SIG-M5 treated with dmso at 0.1 percent for 504 hours (cell line): ENCODE results near the gene COA3.
"Not testable (repeated sequence)": the region's sequence is repeated elsewhere in the genome, so short reads cannot be mapped to it uniquely, and the experiment has no call there.

ENCODE experiments used
- DNase-seq: peaks from one replicate; lab custom pipeline; 2025; ENCODE audit not compliant: unreplicated experiment; lab: John Stamatoyannopoulos, UW

COA3 gene

GRCh38 chr17:42782166-42783061 lies 16.1 kb downstream of the COA3 start:
- DNase-seq, result no peak

- no peak for DNase-seq
Measured at GRCh38 chr17:42781639-42782165, 16.8 kb downstream of the COA3 start.

DNA sequence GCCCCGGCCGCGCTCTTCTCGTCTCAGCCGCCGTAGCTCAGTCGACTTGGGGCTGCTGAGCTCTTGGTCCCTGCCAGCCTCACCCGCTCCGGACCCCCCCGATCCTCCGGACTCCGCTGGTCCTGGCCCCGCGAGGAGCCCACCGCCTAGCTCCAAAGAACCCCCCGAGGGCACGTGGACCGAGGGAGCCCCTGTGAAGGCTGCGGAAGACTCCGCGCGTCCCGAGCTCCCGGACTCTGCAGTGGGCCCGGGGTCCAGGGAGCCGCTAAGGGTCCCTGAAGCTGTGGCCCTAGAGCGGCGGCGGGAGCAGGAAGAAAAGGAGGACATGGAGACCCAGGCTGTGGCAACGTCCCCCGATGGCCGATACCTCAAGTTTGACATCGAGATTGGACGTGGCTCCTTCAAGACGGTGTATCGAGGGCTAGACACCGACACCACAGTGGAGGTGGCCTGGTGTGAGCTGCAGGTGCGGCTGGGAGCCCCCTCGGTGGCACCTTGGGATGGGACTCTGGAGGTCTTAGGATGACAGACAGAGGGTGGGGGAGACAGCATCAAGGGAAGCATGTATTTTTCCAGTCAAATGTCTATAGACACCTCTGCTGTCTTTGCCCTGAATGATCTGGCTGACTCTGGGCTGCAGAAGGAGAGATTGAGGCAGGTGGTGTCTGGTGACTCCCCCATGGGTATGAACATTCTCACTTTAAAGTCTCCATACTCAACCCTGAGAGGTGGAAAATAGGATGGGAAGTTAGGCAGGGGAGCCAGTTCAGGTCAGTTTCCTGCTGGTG lies 17.5 kb downstream of the COA3 start:
- DNase-seq, result no peak

DNA sequence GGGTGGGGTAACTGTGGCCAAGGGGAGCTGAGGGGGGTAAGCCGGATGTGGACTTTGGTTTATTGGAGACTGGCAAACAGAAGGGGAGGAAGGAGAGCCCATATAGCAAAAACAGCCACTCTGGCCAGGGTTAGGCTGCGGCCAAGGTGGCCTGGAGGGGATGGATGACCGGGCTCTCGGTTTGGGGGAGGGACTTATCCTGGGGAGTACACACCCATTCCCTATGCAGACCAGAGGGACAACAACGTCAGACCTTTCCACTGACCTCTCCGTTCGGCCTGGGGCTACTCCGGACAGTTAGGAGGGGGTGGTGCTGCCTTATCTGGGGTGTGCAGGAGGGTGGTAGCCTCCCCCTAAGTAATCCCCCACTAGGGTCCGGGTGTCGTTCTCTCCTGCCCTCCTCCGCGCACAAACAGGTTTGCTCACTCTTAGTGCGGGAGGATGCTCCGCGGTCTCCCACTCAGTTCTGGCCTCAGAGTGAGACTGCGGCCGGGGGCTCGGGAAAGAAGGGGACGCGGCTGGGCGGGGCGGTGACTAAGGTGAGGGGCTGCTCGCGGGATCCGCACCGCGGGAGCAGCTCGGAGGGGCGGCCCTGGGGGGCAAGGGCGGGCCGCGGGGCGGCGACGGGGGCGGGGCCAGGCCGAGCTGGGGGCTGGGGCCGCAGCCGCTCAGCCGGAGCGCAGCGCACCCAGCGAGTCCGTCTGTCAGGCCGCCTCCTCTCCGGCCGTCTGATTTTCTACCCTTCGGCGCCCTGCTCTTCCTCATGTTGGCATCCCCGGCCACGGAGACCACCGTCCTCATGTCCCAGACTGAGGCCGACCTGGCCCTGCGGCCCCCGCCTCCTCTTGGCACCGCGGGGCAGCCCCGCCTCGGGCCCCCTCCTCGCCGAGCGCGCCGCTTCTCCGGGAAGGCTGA lies 18.3 kb downstream of the COA3 start, which contains the start of gene WNK4:
Gene WNK4 (plus strand): TSS at position 675 of the 915 bp plus-strand sequence. CDS start 89 bp downstream, at position 764.
- no peak for DNase-seq

- no peak for DNase-seq
Measured at GRCh38 chr17:42779304-42779935, 19.1 kb downstream of the COA3 start.

DNA sequence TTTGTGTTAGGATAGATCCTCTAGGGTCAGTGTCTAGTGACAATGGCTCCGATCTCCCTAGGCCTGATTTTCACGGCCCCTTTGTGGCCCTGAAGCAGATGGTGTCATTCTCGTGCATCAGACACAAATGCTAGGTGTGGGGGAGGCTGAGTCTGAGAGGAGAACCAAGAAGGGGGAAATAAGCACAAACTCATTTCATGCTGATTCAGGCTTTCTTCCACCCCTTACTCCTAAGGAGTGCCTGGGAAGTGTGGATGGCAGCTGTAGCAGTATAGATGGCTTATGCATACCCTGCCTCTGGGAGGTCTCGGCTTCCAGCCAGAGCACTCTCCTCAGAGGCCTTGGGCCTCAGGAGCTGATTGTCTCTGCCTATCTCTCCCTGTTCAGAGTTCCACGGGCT lies 19.9 kb downstream of the COA3 start:
- DNase-seq, result no peak

DNA sequence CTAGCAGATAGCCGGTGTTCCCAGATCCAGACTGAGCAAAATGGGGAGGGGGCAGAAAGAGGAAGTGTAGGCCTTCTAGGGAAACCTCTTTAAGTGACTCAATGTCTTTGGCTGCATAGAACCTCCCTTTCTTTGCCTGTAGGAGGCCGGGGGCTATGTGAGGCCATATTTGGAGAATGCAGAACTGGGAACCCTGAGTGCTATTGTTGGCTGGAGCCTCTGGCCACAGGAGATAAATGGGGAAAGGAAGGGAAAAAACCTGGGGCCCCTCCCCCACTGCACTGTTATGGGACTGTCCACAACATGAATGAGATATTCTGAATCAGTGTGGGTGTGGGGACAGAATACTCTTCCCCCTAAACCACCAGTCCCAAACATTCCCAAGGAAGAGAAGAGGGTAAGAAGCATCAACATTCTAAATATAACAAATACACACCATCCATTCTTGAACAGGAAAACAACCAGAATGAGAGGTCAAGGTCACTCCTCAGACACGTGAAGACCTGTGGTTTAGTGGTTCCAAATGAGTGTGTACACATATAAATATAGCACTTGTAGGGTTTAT lies 22.9 kb downstream of the COA3 start:
- peak; percentile 88 for DNase-seq

- DNase-seq, result no peak
Measured at GRCh38 chr17:42774066-42774745, 24.3 kb downstream of the COA3 start.

- DNase-seq, result peak; percentile 79
Measured at GRCh38 chr17:42773290-42774035, 25.0 kb downstream of the COA3 start, which contains the start of gene VPS25. VPS25 (plus strand) TSS chr17:42773449; CDS start chr17:42773476, 27 bp downstream.

DNA sequence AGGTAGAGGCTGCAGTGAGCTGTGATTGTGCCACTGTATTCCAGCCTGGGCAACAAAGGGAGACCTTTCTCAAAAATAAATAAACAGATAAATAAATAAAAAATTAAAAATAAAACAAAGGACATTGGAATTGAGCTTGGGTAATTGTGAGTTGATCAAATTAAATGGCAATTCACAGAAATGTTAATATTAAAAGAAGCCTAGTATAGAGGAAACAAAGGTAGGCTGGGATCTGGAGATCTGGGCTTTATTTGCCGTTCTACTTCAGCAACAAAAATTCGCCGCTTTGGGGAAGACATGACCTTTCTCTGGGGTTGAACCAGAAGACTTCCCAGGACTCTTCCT lies 25.6 kb downstream of the COA3 start:
- DNase-seq, result no peak

DNA sequence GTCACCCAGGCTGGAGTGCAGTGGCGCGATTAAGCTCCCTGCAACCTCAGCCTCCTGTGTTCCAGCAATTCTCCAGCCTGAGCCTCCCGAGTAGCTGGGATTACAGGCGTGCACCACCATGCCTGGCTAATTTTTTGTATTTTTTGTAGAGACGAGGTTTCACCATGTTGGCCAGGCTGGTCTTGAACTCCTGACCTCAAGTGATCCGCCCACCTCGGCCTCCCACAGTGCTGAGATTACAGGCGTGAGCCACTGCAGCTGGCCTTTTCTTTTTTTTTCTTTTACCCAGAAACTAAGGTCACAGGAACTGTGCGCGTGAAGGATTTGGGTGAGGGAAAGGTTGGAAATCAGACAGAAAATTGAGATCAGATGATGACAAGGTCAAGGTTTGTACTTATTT lies 28.5 kb downstream of the COA3 start:
- not testable (repeated sequence) for DNase-seq

DNA sequence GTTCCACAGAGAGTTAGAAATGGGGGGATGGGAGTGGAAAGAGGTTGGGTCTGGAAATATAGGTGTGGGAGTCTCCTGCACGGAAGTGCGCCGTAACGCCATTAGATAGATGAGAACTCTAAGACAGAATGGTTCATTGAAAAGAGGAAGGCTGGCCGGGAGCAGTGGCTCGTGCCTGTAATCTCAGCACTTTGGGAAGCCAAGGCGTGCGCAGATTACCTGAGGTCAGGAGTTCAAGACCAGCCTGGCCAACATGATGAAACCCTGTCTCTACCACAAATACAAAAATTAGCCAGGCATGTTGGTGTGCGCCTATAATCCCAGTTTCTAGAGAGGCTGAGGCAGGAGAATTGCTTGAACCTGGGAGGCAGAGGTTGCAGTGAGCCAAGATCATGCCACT lies 30.5 kb downstream of the COA3 start:
- DNase-seq, result not testable (repeated sequence)

DNA sequence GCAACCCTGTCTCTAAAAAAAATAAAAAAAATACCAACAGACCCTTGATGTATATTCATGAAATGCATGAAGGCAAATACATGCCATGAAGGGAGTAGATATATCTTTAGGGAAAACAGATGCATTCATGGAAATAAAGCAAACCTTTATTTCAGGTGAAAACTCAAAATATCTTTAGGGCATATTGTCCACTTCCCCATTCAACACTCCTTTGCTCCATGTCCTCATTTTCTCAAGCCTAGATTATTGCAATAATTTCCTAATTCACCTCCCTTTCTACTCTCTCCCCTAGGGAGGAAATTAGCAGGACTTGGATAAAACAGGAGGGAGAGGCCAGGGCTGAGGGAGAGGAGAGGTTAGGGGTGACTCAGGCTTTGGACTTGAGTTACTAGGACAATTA lies 31.0 kb downstream of the COA3 start:
- DNase-seq, result no peak

DNA sequence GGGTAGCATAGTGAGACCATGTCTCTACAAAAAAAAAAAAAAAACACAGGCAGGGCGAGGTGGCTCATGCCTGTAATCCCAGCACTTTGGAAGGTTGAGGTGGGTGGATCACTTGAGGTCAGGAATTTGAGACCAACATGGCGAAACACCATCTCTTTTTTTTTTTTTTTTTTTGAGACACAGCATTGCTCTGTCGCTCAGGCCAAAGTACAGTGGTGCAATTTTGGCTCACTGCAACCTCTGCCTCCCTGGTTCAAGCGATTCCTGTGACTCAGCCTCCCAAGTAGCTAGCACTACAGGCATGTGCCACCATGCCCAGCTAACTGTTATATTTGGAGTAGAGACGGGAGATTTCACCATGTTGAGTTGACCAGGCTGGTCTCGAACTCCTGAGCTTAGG lies 32.4 kb downstream of the COA3 start:
- no peak for DNase-seq

GRCh38 chr17:42761638-42762037 lies 36.9 kb downstream of the COA3 start:
- no peak for DNase-seq

- no peak for DNase-seq
Measured at GRCh38 chr17:42760652-42761581, 37.6 kb downstream of the COA3 start, which contains the start of gene RAMP2. RAMP2 (plus strand) TSS chr17:42761227; CDS start chr17:42761262, 35 bp downstream.

GRCh38 chr17:42759982-42760651 lies 38.4 kb downstream of the COA3 start:
- peak; percentile 82 for DNase-seq
